Jurkat, Clone E6-1 (cell line): Measurements from ENCODE around the gene CYSRT1.

Source experiments
- DNase-seq: peaks from one replicate; pipeline ENCODE4 v3.0.0-alpha.2; 2011; ENCODE audit warnings: low read depth, low spot score
- H3K4me3 ChIP-seq: 2 replicates; pipeline ENCODE4 v1.5.1; 2011; ENCODE audit warnings: mild to moderate bottlenecking, low read length, control low read depth, moderate library complexity

Gene CYSRT1

DNA sequence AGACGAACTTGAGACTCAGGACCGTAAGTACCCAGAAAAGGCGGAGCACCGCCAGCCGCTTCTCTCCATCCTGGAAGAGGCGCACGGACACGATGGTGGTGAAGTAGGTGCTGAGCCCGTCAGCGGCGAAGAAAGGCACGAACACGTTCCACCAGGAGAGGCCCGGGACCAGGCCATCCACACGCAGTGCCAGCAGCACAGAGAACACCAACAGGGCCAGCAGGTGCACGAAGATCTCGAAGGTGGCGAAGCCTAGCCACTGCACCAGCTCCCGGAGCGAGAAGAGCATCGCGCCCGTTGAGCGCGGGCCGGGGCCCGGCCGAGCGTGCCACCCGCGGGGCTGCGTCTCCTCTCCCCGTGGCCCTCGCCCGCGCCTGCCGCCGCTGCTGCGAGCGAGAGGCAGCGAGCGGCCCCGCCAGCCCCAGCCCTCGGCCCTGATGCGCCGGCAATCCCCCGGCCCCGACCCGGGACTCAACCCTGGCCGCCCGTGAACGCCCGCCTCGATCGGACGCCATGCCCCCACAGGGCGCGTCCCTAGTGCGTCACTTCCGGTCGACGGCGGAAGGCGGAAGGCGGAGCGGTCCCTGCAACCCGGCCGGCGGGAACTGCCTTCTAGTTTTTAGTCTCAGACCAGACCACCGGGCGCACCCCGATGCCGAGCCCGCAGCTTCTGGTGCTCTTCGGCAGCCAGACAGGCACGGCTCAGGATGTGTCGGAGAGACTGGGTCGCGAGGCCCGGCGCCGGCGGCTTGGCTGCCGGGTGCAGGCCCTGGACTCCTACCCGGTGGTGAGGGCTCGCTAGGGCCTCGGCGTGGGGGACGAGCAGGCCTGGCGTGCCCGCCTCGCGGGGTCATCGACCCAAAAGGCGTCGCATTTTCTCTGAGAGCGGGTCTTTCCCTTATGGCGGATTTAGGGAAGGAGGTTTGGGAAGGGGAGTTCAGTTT, 19.6 kb upstream of the CYSRT1 start, which contains the start of the genes NDOR1 and TMEM203:
TSS of gene NDOR1 (plus strand) at position 575 of the 944 bp plus-strand sequence. CDS start at position 653, 78 bp downstream.
TSS of gene TMEM203 (minus strand) at position 523 of the 944 bp plus-strand sequence. CDS start at position 289, 234 bp downstream.
- peak within 1 kb of the TSS; percentile 69 for H3K4me3 ChIP-seq
- peak; percentile 70 for DNase-seq

DNA sequence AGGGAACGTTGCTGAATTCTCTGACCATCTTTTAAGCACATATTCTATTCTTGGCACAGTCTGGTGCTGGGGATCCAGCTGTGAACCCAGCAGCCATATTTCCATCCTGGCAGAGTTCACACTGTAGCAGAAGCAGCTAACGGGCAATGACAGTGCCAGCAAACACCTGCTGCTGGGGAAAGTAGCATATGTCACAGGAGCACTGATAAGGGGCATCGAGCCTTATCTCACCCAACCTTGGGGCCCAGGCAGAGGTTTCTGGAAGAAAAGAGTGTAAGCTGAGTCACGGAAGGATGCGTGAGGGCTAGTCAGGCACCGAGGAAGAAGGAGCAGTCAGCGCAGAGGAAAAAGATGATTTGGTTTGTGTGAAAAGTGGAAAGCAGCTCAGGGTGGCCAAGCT, 18.4 kb upstream of the CYSRT1 start:
- DNase-seq, result no peak
- H3K4me3 ChIP-seq, result peak overlapping the region; percentile 69

DNA sequence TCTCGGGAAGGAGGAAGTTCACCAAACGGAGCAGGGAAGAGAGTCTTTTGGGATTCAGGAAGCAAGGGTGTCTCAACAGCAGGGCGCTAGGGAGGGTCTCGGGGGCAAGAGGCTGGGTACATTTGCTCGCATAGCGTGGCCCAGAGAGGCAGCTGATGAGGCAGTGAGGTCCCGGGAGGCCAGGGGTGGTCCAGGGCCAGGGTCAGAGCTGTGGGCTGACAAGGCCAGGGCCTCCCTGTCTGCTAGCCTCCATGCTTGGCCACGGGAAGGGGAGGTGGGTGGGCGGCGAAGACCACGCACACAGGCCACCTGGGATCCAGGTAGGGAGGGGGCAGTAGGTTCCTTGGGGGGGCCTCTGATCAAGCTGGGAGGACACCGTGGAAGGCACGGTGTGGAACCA, 13.4 kb upstream of the CYSRT1 start:
- no peak for DNase-seq

DNA sequence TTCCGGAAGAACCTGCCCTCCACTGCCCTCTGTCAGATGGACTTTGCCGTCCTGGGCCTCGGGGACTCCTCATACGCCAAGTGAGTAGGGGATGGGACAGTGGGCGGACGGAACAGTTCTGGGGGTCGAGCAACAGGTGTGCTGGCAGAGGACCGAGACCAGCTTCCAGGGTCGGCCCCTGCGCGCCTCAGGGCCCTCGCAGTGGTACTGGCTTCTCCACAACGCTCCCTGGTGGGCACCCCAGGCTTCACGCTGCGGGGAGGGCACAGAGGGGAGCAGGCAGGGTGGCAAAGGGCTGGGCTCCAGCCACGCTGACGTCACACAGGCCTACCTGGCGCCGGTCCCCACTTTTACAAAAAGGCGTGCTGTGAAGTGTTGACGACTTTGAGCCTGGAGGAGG, 12.5 kb upstream of the CYSRT1 start:
- no peak overlapping the region for H3K4me3 ChIP-seq
- DNase-seq, result no peak

More for the DNA sequence above, 13.4 kb upstream of the CYSRT1 start:
- H3K4me3 ChIP-seq, result no peak overlapping the region

DNA sequence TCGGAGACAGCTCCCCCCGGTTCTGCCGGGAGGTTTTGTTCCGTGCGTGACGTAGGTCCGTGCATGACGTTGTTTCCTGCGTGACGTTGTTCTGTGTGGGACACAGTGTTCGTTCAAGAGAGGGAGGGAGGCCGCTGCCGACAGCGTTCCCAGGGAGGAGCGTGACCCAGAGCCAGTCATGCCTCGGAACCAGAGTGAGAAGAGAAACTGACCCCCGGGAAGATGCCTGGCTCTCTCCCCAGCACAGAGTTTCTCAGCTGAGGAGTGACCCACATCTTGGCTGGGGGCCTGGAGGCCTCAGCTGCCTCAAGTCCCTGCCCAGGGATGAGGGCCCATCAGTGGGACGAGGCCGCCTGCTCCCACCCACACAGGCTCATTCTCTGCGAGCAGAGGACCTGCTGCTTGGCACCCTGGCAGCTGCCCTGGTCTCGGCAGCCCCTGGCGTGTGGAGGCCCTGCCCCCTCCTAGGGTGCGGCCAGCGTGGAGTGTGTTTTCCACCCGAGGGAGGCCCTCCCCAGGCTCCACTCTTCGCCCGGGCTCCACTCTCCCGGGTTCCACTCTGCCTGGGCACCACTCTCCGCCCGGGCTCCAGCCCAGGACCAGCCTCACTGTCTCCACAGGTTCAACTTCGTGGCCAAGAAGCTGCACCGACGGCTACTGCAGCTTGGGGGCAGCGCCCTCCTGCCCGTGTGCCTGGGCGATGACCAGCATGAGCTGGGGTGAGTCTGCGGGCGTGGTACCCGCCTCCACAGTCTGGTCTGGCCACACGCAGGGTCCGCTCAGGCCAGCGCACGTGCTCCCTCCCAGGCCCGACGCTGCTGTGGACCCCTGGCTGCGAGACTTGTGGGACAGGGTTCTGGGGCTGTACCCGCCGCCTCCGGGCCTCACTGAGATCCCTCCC, 11.6 kb upstream of the CYSRT1 start:
- no peak overlapping the region for H3K4me3 ChIP-seq
- no peak for DNase-seq

DNA sequence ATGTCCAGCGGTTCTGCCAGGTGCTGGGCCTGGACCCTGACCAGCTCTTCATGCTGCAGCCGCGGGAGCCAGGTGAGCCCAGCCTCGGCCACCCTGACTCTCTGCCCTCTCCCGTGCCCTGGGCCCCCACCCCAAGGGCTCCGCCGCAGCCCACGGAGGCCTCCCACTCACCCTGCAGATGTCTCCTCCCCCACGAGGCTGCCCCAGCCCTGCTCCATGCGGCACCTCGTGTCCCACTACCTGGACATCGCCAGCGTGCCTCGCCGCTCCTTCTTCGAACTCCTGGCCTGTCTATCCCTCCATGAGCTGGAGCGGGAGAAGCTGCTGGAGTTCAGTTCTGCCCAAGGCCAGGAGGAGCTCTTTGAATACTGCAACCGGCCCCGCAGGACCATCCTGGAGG, 10.4 kb upstream of the CYSRT1 start:
- no peak overlapping the region for H3K4me3 ChIP-seq
- DNase-seq, result no peak

DNA sequence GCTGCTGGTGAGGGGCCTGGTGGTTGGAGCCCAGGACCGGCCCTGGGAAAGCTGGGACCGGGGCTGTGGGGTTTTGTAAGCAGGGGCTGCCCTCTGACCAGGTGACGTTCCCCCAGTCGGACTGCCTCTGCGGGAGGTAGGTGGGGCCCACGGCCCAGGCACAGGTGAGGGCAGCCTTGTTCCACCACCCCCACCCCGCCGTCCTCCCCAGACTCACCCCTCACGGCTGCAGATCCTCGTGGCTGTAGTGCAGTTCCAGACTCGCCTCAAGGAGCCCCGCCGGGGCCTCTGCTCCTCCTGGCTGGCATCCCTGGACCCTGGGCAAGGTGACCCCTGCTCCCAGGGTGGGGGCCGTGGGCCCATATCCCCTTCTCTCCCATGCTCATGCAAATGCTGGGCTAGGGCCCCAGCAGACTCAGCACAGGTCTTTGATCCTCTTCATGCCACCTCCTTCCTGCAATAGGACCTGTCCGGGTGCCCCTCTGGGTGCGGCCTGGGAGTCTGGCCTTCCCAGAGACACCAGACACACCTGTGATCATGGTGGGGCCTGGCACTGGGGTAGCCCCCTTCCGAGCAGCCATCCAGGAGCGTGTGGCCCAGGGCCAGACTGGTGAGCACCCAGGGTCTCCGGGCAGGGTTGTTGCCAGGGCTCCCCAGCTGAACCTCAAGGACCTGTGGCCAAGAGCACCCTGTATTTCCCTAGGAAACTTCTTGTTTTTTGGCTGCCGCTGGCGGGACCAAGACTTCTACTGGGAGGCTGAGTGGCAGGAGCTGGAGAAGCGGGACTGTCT, 9.6 kb upstream of the CYSRT1 start:
- DNase-seq, result no peak
- H3K4me3 ChIP-seq, result no peak overlapping the region

DNA sequence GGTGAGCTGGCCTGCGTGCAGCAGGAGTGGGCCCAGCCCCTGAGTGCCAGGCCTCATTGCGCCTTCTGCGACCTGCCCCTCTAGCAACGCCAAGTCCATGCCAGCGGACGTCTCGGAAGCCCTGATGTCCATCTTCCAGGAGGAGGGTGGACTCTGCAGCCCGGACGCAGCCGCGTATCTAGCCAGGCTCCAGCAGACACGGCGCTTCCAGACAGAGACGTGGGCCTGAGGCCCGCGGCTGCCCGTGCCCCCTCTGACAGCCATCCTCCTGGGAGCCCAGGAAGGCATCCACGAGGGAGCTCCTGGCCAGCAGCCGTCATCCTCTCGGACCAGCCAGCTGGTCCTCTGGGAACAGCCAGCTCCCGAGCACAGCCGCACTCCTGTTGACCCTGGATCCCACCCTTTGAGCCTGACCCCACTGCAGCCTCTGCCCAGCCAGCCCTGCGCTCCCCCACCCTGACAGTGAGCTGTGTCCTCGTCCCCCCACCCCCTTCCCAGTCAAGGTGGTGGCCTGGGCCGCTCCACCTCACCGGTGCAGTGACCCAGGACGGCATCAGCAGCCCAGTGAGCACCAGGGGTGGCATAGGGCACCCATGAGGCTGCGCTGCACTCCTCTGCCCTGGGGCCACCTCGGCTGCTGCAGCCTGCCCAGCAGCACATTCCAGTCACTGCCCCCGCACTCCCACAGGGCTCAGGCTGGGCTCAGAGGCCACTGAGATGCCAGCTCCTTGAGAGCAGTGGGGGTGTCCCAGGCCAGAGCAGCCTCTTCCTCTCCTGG, 8.6 kb upstream of the CYSRT1 start:
- H3K4me3 ChIP-seq, result no peak overlapping the region
- DNase-seq, result no peak

DNA sequence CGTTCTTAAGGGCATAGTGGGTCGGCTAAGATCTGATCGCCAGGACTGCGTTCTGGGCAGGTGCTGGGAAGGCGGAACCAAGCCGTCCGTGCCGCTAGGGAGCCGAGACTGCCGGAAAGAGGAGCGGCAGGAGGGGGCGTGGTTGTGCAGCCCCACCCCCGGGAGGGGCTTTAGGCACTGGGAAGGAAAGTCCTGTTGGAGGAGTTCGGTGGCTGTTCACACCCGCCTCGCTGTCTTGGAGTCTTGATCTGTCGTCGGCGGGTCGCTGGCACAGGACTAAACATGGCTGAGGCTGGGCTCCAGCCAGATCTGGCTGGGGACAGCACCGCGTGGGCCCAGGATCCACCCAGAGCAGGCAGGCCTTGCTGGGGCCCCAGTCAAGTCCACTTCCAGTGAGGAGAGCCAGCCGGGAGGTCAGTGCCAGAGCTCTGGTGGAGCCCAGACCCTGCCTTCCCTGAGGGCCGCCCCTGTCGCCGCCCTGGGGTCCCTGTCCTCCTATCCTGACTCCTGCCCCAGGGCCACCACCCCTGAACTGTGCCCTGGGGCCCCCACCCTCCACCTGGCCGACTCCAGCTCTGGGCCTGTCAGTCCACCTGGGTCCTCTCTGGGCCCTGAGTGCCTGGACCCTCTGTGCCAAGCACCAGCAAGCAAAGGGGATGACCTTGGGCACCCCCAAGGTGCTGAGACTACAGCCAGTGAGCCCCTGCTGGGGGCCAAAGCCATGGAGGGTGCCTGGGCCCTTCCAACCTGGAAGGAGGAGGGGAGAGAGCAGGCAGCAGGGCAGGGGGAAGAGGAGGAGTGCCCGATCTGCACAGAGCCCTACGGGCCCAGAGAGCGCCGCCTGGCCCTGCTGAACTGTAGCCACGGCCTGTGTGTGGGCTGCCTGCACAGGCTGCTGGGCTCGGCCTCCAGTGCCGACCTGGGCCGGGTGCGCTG, 7.4 kb upstream of the CYSRT1 start:
- no peak overlapping the region for H3K4me3 ChIP-seq
- DNase-seq, result no peak

DNA sequence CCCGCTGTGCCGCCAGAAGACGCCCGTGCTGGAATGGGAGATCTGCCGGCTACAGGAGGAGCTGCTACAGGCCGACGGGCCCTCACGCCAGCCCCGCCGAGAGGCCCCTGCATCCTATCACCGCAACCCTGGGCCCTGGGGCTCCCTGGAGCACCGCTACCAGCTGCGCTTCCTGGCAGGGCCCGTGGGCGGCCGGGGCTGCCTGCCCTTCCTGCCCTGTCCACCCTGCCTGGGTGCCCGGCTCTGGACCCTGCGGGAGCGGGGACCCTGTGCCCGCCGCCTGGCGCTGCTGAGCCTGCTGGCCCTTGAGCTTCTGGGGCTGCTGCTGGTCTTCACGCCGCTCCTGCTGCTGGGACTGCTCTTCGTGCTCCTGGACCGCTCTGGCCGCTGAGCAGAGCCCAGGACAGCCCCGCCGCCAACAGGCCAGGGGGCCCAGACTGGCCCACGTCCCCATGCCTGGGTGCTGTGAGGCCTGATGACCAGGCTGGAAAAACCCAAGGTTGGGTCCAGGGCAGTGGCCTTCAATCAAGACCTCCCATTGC, 6.7 kb upstream of the CYSRT1 start:
- DNase-seq, result no peak
- H3K4me3 ChIP-seq, result no peak overlapping the region

DNA sequence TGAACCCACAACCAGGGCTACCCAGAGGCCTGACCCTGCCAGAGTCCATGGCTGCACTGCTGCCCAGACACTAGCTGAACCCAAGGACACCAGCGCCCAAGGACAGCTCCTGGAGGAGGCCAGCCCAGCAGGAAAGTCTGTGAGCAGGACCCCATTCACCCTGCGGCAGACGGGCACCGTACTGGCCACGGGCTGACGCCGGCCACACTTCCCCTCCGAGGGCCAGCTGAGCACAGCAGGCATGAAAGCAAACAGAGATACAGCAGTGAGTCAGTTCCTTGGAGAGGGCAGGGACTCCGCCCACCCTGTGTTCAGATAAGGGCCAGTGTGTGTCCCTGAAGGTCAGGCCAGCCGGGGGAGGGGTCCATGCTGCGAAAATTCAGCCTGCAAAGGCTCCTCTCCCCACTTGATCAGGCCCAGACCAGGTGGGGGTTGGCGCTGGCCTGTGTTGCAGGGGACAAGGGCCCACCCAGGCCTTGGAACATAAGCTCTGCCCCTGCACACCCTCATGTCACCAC, 6.2 kb upstream of the CYSRT1 start:
- no peak overlapping the region for H3K4me3 ChIP-seq
- DNase-seq, result no peak

DNA sequence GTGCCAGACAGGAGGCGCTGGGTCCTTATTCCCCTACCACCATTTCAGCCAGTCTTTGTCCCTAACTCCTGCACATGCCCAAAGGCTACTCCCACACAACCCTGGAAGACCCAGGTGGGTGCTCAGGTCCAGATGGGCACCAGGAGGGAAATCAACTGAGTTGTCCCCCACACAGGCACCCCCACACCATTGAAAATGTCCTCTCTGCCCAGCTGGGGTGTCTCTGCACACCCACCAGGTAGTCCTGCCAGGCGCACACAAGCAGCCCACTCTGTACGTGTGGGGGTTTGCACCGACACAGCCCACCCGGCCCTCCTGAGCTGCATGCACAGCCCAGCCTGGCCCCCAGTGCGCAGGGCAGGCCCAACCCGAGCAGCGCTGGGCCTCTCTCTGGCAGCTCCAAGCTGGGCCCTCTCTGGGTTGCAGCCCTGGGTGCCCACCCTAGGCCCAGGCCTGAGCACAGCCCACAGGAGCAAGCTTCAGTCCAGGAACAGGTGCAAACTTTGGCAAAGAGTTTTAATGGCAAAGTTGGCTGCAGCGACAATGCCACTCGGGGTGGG, 5.1 kb upstream of the CYSRT1 start:
- DNase-seq, result no peak
- no peak overlapping the region for H3K4me3 ChIP-seq

DNA sequence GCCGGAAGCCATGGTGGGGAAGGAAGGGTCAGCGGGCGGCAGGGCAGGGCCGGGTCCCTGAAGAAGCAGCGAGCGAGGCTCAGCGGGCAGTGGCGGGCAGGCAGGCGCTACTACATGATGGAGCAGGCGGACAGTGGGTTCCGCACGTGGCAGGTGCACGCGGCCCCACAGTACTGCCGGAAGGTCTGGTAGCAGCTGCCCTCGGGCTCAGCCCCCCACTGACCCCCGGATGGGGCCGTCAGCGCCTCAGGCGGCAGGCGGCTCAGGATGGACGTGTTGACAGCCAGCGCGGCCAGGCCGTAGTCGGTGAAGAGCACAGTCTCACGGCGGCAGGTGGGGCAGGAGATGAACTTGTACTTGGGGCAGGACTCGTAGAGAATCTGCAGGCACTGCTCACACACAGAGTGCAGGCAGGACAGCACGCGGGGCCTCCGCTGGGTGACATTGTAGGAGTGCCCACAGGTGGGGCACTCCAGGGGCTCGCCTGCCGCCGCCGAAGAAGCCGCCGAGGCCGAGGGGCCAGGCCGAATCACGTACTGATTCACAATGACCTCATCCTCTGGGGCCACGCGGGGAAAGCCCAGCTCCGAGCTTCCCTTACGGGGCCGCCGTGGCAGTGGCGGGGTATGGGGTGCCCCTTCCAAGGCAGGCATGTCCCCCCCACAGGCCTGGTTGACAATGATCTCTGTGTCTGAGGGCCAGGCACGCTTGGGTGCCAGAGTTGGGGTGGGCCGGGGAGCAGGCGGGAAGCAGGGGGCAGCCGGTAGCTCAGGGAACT, 4.5 kb upstream of the CYSRT1 start:
- no peak overlapping the region for H3K4me3 ChIP-seq
- DNase-seq, result no peak

DNA sequence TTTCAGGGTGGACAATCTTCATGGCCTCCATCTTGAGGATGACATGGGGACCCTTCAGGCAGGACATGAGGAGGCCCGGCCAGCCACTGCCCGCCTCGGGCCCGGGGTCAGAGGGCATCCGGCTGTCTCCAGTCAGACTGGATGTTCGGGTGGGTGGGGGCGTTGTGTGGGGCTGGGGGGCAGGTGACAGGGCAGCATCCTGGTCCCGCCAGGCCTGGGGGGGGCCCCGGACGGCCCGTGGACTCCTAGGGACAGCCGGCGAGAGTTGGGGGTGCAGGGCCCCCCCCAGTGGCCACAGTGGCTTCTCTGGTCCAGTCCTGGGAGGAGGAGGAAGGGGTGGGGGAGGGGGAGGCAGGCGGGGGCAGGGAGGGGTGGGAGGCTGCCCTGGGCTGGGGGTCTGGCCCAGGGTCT, 3.9 kb upstream of the CYSRT1 start:
- no peak for DNase-seq
- H3K4me3 ChIP-seq, result no peak overlapping the region; the same call in 1 of the 2 replicates

DNA sequence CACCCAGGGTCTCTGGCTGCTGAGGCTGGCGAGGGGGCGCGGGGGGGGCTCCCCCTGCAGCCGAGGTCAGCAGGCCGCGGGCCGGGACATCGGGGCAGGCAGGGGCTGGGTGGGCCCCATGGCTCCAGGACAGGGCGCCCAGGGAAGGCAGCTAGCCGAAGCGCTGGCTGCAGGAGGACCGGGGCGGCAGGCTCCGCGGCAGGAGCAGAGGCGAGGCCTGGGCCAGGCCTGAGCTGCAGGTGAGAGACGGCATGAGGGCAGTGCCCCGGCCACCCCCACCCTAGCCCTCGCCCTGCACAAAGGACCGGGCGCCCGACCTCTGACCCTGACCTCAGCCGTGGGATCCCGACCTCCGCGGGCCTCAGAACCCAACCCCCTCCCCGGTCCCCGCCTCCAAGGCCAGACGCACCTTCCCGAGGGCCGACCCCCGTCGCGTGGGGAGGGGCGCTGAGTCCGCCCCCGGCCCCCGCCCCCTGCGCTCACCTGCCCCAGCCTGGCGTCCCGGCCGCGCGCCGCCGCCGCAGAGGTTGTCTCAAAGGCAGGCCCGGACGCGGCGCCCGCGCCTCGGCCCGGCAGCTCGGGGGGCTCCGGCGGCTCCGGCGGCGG, 3.4 kb upstream of the CYSRT1 start:
- H3K4me3 ChIP-seq, result peak overlapping the region; percentile 40

More for the DNA sequence above, 3.4 kb upstream of the CYSRT1 start:
- DNase-seq, result no peak
